CD4-positive, alpha-beta T cell treated with Interleukin-17A for 4 hours (primary cell): ENCODE measurements around the gene TCP10L.
"Not testable (repeated sequence)": the region's sequence is repeated elsewhere in the genome, so short reads cannot be mapped to it uniquely, and the experiment has no call there.

Experiments
- DNase-seq: peaks from one replicate; pipeline ENCODE4 v3.0.0-alpha.2; 2020; ENCODE audit warnings: mixed read lengths

TCP10L gene, protein sequence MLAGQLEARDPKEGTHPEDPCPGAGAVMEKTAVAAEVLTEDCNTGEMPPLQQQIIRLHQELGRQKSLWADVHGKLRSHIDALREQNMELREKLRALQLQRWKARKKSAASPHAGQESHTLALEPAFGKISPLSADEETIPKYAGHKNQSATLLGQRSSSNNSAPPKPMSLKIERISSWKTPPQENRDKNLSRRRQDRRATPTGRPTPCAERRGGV

DNA sequence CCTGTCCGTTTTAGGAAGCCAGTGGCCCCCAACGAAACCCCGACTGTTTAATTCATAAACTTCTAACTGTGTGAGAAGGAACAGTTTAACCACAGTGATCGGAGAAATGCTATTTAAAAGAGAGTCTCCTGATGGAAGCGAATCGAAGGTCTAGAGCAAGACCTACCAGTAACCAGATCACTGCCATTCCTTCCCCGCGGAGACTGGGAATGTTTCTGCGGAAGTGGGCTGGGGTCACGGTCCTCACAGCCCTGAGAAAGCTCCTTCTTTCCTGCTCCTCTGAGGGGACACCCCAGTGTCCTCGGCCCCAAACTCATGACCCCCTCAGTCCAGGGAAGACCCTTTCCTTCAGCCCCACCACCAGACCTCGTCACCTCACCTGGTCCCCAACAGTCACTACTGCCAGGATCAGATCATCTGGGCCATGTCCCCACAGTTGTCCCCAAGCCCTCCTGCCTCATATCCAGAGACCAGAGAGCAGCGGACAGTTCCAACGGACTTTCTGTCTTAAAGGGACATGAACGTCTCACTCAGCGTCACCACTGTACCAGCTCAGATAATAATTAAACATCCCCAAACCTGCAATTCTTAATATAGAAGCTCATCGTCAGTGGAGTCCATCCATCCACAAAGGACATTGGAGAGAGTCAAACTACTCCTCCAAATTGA, at the start of gene TCP10L:
TSS of gene TCP10L (minus strand) at position 482 of the 669 bp plus-strand sequence. CDS start 1,219 bp downstream, outside the sequence.
- DNase-seq, result no peak

DNA sequence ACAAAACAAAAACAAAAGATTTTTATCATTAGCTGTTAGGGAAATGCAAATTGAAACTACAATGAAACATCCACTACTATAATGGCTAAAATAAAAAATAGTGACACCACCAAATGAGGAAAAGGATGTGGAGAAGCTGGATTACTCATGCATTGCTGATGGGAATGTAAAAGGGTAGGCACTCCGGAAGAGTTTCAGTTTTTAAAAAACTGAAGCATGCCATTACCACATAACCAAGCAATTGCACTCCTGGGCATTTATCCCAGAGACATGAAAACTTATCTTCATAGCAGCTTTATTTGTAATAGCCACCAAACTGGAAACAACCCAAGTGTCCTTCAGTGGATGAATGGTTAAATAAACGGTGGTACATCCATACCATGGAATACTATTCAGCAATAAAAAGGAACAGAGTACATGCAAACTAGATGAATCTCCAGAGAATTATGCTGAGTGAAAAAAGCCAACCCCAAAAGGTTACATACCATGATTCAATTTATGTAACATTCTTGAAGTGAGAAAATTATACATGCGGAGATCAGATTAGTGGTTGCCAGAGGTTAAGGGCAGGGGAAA, 41.4 kb upstream of the TCP10L start:
- DNase-seq, result no peak

DNA sequence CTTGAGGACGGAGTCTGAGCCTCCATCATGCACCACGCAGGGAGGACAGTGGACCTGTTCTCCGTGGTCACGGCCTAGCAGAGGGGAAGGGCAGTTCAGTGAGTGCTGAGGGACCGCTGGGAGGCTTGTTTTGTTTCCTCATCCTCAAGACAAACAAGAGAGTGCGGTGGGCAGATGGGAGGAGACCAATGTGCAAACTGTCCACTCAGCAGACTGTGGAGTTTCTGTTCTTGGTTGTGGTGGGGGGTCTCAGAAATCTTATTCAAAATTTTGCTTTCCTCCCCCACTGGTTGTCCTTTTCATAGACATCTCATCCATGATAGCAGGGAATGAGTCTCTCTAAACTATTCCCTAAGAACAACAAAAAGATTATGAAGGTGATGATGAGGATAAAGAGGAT, 32.9 kb upstream of the TCP10L start:
- not testable (repeated sequence) for DNase-seq

DNA sequence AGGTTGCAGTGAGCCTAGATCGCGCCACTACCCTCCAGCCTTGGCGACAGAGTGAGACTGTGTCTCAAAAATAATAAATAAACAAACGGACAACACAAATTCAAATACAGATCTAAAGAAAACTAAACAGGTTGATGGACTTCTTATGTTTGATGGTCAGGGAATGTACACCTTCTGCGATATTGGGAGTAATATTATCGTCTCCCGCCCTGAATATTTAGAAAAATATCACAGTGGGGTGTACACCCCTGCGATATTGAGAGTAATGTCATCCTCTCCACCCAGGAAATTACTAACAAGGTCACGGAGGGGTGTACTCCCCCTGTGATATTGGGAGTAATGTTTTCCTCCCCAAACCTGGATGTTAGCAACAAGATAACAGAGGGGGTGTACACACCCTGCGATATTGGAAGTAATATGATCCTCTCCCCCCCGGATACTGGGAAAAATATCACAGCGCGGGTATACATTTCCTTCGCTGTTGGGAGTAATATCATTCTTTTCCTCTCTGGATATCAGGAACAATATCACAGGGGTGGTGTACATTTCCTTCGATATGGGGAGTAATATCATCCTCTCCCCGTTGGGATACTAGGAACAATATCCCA, 28.2 kb upstream of the TCP10L start:
- DNase-seq, result no peak

DNA sequence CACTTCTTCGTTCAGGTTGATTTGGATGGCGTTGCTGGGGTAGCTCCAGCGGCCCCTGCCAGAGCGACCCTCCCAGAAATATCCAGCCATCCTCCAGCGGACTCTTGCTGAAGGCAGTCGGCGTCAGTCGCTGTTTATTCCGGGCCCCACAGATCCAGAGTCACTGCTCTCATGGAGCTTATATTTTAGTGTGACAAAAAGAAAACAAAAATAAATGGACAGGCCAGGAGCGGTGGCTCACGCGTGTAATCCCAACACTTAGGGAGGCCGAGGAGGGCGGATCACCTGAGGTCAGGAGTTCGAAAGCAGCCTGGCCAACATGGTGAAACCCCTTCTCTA, 27.6 kb upstream of the TCP10L start:
- no peak for DNase-seq

DNA sequence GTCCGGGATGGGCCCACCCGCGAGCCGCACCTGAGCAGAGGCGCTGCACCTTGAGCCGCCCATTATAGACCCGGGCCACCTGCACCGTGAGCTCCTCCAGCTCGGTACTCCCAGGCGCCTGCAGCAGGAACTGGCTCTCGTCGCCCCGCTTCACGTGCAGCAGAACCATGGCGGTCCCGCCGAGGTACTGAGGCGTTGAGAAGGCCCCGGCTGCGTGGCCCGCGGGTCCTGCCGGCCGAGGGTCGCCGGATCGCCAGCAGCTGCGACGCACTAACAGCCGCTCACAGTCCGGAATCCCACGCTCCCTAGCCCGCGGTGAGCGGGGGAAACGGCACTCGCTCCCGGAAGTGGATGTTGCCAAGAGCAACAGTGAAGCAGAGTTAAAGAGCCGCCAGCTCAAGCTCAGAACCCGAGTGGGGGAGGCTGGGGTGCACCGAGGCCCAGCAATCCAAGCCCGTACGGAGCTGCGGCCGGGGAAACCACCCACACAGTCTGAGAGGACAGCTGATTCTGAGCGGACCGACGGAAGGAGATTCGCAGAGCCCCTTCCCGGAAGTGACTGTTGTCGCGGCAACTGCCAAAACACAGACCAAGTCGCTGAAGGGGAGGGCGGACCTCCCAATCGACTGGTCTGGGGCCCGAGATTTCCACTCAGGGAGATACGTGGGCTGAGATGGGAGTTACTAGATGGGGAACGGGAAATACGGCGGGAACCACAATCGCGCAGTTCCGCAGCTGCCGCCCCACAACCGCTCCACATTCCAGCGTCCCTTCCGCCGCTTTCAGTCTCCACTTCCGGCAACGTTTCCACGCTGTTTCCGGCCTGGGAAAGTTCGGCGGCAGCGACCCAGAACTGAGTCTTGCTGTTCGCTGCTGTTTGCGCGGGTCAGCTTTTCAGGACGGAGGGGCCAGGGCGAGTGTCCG, 27.0 kb upstream of the TCP10L start, which contains the start of gene CFAP298:
TSS of gene CFAP298 (minus strand) at position 303 of the 924 bp plus-strand sequence. CDS start at position 169, 134 bp downstream.
- peak; percentile 87 for DNase-seq

DNA sequence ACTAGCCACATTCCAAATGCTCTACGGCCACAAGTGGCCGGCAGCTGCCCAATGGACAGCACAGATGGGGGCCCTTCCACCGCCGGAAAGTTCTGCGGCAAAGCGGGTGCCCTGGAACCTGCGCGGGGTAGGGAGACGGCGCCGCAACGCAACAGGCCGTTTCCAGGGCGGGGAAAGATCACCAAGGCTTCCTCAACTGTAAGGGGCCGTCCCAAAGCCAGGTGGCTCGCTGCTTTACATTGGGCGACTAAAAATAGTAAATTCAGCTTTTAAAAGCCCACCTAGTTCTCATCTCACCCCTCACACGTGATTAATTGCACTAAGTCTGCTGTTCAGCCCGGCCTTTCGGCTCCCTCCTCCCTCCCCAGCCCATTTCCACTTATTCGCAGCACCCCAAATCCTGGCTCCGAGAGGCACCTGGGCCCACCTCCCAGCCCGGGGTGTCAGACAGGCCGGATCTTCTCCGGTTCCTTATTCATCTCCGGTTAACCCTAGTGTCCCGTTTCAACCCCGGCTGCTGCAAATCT, 26.2 kb upstream of the TCP10L start:
- DNase-seq, result peak; percentile 40

DNA sequence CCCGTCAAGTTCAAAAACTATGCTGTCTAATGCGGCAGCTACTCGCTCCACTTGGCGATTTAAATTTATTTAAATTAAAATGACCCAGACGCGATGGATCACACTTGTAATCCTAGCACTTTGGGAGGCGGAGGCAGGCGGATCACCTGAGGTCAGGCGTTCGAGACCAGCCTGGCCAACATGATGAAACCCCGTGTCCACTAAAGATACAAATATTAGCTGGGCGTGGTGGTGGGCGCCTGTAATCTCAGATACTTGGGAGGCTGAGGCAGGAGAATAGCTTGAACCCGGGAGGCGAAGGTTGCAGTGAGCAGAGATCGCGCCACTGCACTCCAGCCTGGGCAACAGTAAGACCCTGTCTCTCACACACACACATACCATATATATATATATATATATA, 25.6 kb upstream of the TCP10L start:
- DNase-seq, result not testable (repeated sequence)

DNA sequence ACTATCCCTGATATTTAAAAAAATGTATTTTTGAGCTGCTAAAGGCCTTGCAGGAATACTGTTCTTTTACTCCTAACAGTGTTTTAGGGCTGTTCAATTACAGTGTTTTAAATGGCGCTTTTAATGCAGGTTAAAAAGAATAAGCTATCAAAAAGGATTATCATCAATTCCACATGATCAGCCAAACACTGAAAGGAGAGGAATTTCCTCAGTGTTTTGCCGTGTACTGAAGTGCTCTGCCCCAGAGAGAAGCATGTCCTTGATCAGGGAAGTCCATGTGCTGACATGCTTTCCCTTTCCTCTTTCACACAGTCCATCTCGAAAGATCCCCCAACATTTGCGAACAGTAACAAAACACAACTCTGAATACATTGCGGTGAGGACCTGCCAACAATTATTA, 23.5 kb upstream of the TCP10L start:
- DNase-seq, result no peak

DNA sequence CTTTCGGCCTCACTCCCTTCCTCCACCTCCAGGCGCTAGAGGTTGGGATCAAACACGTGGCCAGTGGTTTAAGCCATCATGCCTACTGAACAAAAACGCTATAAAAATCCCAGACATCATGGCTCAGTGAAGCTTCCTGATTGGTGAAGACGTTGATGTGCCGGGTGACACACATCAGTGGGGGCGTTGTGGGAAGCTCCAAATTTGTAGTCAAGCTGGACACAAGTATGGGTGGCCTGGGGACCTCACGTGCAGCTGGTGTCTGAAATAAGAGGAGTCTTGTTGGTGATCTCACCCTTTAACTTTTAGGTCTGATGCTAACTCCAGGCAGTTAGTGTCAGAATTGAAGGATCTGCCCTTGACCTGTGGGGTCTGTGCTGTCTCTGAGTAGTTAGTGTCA, 20.1 kb upstream of the TCP10L start:
- no peak for DNase-seq

DNA sequence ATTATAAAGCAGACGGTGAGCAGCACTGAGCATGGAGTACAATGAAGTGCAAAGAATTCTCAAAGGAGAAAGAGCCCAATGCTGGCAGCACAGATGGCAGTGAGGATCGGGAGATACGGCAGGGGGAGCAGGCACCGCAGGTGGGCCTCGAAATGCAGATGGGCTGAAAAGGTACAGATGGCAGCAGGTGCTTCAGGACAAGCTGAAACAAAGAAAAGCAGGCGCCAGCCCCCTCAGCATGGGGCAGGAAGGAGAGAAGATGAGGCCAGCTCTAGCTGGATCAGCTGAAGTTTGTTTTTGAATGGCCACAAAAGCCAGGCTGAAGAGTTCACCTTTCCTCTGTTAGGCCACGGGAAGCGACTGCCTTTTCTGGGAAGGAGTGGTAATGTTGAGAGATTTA, 19.1 kb upstream of the TCP10L start:
- no peak for DNase-seq

DNA sequence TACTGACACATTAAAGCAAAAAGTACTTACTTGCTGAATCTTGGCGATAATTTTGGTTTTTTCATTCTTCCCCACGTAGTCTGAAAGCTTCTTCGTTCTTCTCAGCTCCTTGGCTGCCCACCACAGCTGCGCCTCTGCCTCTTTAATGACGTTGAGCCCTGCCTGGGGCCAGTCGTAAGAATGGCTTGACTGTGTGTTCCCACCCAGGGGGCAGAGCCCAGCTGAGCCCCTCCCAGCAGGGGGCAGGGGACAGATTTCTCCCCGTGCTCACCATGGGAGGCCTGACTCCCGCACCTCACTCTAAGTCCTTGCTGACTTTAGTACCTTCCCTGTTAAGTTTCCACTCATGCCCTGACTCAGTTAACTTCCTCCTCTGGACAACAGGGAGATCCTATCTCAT, 17.8 kb upstream of the TCP10L start:
- DNase-seq, result no peak

DNA sequence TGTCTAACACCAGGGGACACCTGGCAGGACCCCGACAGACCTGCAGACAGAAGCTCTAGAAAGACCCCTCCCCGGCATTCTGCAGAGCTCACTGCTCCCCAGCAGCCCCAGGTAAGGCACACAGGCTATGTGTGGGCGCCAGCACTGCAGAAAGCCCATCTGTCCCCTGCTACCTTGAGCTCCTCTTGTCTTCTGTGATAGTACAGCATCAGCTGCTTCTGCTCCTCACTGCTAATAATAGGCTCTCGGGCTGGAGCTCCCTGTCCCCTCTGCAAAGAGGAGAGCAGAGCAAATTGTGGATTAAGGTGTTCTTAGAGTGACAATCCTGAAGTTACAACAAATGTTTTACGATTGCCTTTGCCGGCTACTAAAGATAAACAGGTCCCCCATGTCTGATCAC, 16.8 kb upstream of the TCP10L start:
- no peak for DNase-seq

DNA sequence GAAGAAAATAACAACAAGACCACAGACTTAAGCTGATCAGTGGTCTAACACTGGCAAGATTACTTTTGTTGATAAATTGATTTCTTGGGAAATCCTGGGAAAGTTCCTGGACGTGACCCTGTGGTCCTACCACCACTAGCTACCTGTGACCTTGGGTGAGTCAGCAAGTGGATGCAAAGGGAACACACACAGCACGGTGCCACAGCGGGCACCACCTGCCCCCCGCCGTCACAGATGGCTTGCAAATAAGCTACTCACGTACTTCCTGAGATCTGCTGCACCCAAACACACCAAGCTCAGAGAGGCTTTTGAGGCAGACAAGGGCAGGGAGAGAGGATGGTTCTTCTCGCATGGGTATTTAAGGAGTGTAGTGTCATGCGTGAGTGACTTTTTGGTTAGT, 14.2 kb upstream of the TCP10L start:
- DNase-seq, result no peak

DNA sequence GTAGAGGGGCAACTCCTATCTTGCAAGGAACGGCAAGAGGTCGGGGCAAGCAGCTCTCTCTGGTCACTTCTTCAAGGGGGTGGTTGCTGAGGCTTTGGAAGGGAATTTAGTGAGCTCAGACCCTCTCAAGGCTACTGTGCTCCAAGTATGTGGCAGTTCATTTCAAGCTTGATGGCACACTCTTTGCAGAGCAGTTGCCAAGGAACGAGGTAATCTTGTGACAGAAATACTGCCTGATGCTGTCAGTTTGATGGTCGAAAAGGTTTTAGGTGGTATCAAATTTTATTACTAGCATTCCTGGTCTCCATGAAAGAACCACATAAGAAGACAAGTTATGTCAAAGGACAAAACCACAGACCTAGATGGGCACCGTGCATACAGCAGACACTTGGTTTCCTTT, 13.8 kb upstream of the TCP10L start:
- no peak for DNase-seq

DNA sequence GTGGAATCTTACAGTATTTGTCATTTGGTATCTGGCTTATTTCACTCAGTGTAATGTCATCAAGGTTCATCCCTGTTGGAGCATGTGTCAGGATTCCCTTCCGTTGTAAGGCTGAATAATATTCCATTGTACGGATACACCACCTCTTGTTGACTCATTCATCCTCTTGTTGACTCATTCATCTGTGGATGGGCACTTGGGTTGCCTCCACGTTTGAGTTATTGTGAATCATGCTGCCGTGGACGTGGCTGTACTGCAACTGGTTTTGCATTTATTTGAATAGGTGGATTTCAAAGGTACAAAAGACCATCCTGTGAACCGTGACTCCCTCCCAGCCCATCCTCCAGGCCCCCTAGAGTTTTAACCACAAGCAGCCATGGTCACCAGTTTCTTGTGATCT, 11.9 kb upstream of the TCP10L start:
- DNase-seq, result no peak

DNA sequence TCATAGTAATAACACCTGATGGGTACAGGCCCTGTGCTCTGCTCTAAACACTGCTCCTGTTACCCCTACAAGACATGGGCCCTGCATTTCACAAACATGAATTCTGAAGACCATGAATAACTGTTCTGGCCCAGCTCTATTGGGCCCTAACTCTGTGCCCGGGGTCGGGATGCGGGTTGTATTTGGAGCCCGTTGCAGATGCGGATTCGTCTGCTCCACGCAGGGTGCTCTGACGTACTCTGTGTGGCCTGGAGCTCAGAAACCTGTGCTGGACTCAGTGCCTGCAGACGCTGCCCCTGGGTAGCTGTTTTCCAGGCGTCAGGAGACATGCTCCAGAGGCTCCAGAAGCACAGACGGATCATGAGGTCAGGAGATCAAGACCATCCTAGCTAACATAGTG, 10.1 kb upstream of the TCP10L start:
- DNase-seq, result no peak

DNA sequence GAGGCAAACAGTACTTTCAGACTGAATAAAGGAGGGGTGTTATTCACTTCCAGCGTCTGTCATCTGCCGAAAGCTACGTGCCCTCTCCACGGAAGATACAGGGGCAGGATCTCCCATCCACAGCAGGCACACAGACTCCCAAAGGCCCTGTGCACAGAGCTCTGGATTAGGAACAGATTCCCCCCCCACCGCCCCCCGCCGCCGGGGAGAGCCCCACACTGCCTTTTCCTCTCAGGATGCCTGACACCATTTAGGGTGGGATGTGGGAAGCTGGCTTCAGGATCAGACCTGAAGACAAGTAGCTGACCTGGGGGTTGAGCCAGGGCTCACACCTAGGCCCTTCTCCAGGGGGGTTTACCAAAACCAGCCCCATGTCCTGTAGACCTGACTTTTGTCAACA, 8.4 kb upstream of the TCP10L start:
- no peak for DNase-seq

DNA sequence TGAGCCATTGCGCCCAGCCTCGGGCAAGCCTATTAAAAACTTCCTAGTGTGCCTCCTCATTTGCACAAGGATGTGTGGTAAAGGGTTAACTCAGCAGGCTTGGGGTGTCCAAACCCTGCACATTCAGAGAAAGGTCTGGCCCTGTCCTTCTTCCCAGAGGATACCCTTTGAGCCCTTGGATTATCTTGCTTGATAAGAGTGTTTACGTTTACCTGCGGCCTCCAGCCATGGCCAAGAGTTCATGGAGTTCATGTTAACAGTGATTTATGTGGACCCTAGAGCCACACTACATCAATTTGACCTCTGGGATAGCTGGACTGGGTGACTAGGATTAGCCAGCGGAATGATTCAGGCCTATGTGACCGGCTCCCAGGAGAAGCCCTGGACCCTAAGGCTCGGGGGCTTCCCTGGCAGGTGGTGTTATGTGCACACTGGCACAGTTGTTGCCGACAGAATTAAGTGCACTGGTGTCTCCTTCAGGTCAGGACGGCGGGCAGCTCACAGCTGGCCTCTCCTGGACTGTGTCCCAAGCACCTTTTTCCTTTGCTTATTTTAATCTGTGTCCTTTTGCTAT, 7.7 kb upstream of the TCP10L start:
- DNase-seq, result no peak

DNA sequence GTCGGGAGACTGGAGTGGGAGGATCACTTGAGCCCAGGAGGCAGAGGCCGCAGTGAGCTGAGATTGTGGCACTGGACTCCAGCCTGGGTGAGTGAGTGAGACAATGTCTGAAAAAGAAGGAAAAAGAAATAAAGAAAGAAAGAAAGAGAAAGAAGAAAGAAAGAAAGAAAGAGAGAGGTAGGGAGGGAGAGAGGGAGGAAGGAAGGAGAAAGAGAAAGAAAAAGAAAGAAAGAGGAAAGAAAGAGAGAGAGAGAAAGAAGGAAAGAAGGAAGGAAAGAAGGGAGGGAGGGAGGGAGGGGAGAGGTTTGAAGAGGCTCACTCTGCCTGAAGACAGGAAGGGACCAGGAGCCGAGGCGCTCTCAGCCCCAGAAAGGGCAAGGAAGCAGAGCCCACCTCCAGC, 4.8 kb upstream of the TCP10L start:
- DNase-seq, result no peak

DNA sequence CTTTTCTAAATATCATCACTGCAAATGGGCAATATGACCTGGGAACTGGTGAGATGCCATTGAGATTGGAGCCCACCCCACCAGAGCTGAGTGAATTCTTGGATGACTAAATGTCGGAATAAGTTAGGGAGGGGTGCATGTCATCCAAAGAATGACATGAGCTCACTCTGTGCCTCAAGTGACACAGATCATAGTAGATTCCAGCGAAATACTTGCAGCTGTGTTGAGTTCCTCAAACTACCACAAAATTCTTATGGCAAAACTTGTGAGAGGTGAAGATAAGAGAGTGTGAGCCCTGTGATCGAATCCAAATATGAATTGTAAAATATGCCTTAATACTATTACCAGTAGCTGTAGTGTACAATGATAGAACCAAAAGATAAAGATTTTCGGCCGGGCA, 2.3 kb upstream of the TCP10L start:
- DNase-seq, result no peak

DNA sequence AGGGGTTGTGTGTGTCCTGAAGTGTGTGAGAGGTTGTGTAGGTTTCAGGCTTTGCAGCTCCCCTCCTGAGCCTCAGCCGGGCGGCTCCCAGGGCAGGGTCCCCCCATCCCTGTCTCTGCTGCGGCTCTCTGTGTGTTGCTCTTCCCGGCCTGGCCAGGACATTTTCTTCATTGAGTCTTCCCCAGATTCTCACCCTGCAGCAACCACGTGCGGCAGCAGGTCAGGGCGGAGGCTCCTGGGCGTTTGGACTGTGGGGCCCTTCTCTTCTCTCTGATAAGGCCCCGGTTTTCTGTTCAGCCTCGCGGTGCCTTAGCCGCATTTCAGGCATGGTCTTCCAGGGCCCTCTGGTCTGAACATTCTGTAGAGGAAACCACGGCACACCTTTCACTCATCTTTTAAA, 1.8 kb upstream of the TCP10L start:
- DNase-seq, result no peak
